TTC549 (cell line): ENCODE measurements around the gene MTCP1.

ENCODE experiments used
- FAIRE-seq: peaks from 2 replicates; lab custom pipeline; 2012; peaks lifted over from hg19 to GRCh38; lab: Jason Lieb, UNC

MTCP1 gene

GRCh38 chrX:155070975-155071693 lies at the start of gene MTCP1, which contains the start of the genes BRCC3 and CMC4:
MTCP1 (minus strand) TSS chrX:155071136; CDS start chrX:155066010, 5,126 bp downstream.
BRCC3 (plus strand) TSS chrX:155071508; CDS start chrX:155071528, 20 bp downstream.
CMC4 (minus strand) TSS chrX:155071136; CDS start chrX:155064023, 7,113 bp downstream.
- FAIRE-seq = no peak

GRCh38 chrX:155115174-155115819 lies 44.4 kb upstream of the MTCP1 start:
- no peak for FAIRE-seq

GRCh38 chrX:155113097-155113496 lies 42.2 kb upstream of the MTCP1 start:
- FAIRE-seq = no peak

GRCh38 chrX:155112171-155112570 lies 41.2 kb upstream of the MTCP1 start:
- FAIRE-seq = no peak

GRCh38 chrX:155108427-155108826 lies 37.5 kb upstream of the MTCP1 start:
- FAIRE-seq = no peak

GRCh38 chrX:155105919-155106318 lies 35.0 kb upstream of the MTCP1 start:
- FAIRE-seq = no peak

GRCh38 chrX:155094468-155095061 lies 23.6 kb upstream of the MTCP1 start:
- no peak for FAIRE-seq

GRCh38 chrX:155086961-155087735 lies 16.2 kb upstream of the MTCP1 start:
- no peak for FAIRE-seq

- no peak for FAIRE-seq
These were observed 15.4 kb upstream of the MTCP1 start for GRCh38 chrX:155086202-155086840.

- FAIRE-seq = no peak
These were observed 851 bp upstream of the MTCP1 start for GRCh38 chrX:155071694-155072280.

GRCh38 chrX:155070663-155070974 lies 317 bp downstream of the MTCP1 start:
- FAIRE-seq = no peak

GRCh38 chrX:155070038-155070437 lies 898 bp downstream of the MTCP1 start:
- FAIRE-seq = no peak

GRCh38 chrX:155069414-155069813 lies 1.5 kb downstream of the MTCP1 start:
- FAIRE-seq = no peak

- no peak for FAIRE-seq
These were observed 2.8 kb downstream of the MTCP1 start for GRCh38 chrX:155068165-155068564.

GRCh38 chrX:155065035-155065734 lies 5.8 kb downstream of the MTCP1 start:
- FAIRE-seq = no peak

GRCh38 chrX:155061760-155062159 lies 9.2 kb downstream of the MTCP1 start:
- no peak for FAIRE-seq

- FAIRE-seq = no peak
These were observed 13.8 kb downstream of the MTCP1 start for GRCh38 chrX:155056877-155057792.

- FAIRE-seq = no peak
These were observed 14.5 kb downstream of the MTCP1 start for GRCh38 chrX:155056471-155056870.

GRCh38 chrX:155055494-155055893 lies 15.4 kb downstream of the MTCP1 start:
- no peak for FAIRE-seq

- no peak for FAIRE-seq
These were observed 16.7 kb downstream of the MTCP1 start for GRCh38 chrX:155054255-155054654.
